ENCODE measurements around the gene SENP7.

DNA sequence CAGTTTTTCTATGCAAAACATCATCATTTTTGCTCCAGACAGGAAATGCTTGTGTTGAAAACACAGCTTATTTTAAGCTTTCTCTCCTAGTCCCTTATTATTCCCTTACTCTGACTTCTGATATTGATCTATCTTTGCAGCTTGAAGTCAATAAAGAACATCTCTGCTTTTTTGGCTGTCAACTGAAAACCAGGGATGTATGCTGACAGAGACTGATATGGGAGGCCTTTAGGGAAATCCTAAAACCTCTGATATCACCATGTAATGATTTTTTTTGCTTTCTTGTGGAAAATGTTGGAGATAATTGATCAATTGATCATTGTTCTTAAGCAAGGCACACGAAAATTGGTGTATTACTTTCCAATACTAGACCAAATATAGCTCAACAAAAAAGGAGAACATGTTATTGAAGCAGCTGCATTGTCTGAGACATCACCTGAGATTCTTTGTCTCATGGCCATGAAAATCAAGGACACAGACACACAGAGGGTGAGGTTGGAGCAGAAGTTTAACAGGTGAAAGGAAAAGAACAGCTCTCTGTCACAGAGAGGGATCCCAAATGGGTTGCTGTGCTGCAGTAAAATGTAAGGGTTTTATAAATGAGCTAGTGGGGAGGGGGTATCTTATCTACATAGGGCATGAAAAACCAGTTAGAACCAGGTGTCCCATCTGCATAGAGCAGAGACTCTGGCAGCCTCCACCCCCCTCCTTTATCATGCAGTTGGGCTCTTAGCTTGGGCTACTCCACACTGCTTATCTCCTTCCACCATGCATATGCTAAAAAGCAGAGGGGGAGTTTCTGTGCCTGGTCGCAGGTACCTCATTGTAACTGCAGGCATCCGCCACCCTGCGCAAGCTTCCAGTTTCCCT, 17.0 kb upstream of the SENP7 start:
- TF ChIP-seq FOXM1 (IDR thresholded peaks at IDR 0.05; ENCODE audit: borderline replicate concordance) (no peak), FOXA1 (IDR thresholded peaks at IDR 0.05) (no peak), SP1 (IDR thresholded peaks at IDR 0.05) (no peak), TARDBP (IDR thresholded peaks at IDR 0.05) (no peak), BHLHE40 (IDR thresholded peaks at IDR 0.05; ENCODE audit: borderline replicate concordance) (no peak), HDGF (IDR thresholded peaks at IDR 0.05; ENCODE audit: borderline replicate concordance) (no peak), FOXK2 (IDR thresholded peaks at IDR 0.05) (no peak), ELF4 (IDR thresholded peaks at IDR 0.05) (no peak), NFRKB (IDR thresholded peaks at IDR 0.05) (no peak), ZNF384 (IDR thresholded peaks at IDR 0.05) (no peak), LEF1 (IDR thresholded peaks at IDR 0.05; ENCODE audit: borderline replicate concordance) (no peak)
- TF ChIP-seq, protein P1, sequence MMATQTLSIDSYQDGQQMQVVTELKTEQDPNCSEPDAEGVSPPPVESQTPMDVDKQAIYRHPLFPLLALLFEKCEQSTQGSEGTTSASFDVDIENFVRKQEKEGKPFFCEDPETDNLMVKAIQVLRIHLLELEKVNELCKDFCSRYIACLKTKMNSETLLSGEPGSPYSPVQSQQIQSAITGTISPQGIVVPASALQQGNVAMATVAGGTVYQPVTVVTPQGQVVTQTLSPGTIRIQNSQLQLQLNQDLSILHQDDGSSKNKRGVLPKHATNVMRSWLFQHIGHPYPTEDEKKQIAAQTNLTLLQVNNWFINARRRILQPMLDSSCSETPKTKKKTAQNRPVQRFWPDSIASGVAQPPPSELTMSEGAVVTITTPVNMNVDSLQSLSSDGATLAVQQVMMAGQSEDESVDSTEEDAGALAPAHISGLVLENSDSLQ (IDR thresholded peaks at IDR 0.05) = no peak

All from HEK293T (cell line).